Body of pancreas (tissue), 4 donors: ENCODE results near the gene CHCHD3. TPM values are rescaled to one million over a fixed set of nuclear protein-coding genes. Genes with fewer than 3 reads are reported as not detected.
"Not testable (repeated sequence)": the region's sequence is repeated elsewhere in the genome, so short reads cannot be mapped to it uniquely, and the experiment has no call there.

ENCODE experiments used
- ATAC-seq: fragments of 150-250 bp; one replicate; pipeline ENCODE4 v1.9.1; 2016
- DNase-seq, 4 donors: peaks; one replicate each; pipeline ENCODE4 v3.0.0-alpha.2; 2019
- H3K27ac ChIP-seq, 4 donors: fragments of 200-600 bp; sonication (generic); 1 replicate in 3 of 4; 2 replicates in 1 of 4; pipeline versions ENCODE4 v1.5.1 to v1.6.1; 2016 to 2019; ENCODE audit warnings: mild to moderate bottlenecking in 1 of 4, mixed read lengths in 1 of 4, moderate library complexity in 1 of 4
- H3K27me3 ChIP-seq, 2 donors: fragments of 200-600 bp; sonication (generic); one replicate each; pipeline ENCODE4 v1.6.0; 2016; ENCODE audit warnings: mild to moderate bottlenecking in 1 of 2
- H3K36me3 ChIP-seq, 2 donors: fragments of 200-600 bp; sonication (generic); replicated peaks in 1 of 2; 2 replicates each; pipeline ENCODE4 v1.5.1; 2016; ENCODE audit warnings: low read depth in 2 of 2; ENCODE audit not compliant: insufficient read depth in 1 of 2
- H3K4me1 ChIP-seq: fragments of 200-600 bp; sonication (generic); one replicate; pipeline ENCODE4 v1.6.0; 2016
- H3K4me3 ChIP-seq, 2 donors: fragments of 200-600 bp; sonication (generic); 1 replicate in 1 of 2; 2 replicates in 1 of 2; pipeline ENCODE4 v1.5.1; 2016 to 2019
- H3K9me3 ChIP-seq, 3 donors: fragments of 200-600 bp; sonication (generic); 1 replicate in 2 of 3; 2 replicates in 1 of 3; pipeline ENCODE4 v1.5.1; 2016
- POLR2A ChIP-seq, 3 donors: fragments of 450-650 bp; IDR thresholded peaks; one replicate each; pipeline ENCODE4 v1.6.1; 2016; ENCODE audit warnings: antibody characterized with exemption in 3 of 3, mild to moderate bottlenecking in 2 of 3
- WGBS, 2 donors: methylation state at CpG; one replicate each; pipeline ENCODE4 v1.1.5; 2017; 5-methylcytosine and 5-hydroxymethylcytosine counted together
- intact Hi-C: fragments of 100-400 bp; cut with DNase I; formaldehyde crosslinking; loops from one replicate; pipeline ENCODE4 v1.15.1; 2023
- total RNA-seq, 2 donors: library from RNA; depleted of rRNA; stranded (reverse); fragments of >200 nt; gene quantifications; one replicate each; pipeline ENCODE4 v1.1.0, GENCODE V29; 2016
- TF ChIP-seq, protein P1 (sequence below), 7 experiments: fragments of 450-650 bp in 4 of 7; fragments of 200-600 bp in 3 of 7; sonication (generic) in 3 of 7; IDR thresholded peaks; one replicate each; pipeline ENCODE4 v1.5.1; 2016 to 2019; ENCODE audit warnings: antibody characterized with exemption in 7 of 7

Gene CHCHD3
- total RNA-seq, 2 donors from 2014 or later, result 24.4 to 32.6 TPM

DNA sequence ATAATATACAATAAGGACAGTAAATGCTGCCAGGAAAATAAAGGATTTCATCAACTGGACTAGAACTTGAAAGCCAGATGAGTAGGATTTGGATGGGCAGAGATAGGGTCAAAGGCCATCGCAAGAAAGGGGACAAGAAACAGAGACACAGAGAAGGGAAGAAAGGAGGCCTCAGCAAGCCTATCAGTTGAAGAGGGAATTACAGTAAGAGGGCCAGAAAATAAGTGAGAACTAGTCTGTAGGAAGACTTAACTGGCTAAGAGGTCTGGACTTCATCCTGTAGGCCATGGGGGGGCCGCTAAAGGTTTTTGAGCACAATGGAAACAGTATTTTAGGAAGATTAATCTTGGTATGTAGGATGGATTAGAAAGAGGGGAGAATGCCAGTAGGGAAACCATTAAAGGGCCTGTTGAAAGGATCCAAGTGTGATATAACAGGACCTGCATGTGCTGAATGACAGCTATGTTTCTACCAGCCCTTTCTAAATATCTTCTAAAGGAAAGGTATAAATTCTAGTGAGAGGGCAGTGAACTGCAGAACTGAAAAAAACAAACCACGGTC lies 174.4 kb downstream of the CHCHD3 start:
- ATAC-seq (no peak), DNase-seq (no peak)
- Histone ChIP-seq H3K27me3 (no peaks in the 10 kb centered on the region), H3K36me3 (no peaks in the 10 kb centered on the region), H3K4me3 (no peak overlapping the region), H3K27ac (no peak overlapping the region), H3K9me3 (no peaks in the 10 kb centered on the region), H3K4me1 (no peaks in the 10 kb centered on the region)
- TF ChIP-seq, protein P1, sequence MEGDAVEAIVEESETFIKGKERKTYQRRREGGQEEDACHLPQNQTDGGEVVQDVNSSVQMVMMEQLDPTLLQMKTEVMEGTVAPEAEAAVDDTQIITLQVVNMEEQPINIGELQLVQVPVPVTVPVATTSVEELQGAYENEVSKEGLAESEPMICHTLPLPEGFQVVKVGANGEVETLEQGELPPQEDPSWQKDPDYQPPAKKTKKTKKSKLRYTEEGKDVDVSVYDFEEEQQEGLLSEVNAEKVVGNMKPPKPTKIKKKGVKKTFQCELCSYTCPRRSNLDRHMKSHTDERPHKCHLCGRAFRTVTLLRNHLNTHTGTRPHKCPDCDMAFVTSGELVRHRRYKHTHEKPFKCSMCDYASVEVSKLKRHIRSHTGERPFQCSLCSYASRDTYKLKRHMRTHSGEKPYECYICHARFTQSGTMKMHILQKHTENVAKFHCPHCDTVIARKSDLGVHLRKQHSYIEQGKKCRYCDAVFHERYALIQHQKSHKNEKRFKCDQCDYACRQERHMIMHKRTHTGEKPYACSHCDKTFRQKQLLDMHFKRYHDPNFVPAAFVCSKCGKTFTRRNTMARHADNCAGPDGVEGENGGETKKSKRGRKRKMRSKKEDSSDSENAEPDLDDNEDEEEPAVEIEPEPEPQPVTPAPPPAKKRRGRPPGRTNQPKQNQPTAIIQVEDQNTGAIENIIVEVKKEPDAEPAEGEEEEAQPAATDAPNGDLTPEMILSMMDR (IDR thresholded peaks at IDR 0.05), result no peak
- no peak for TF ChIP-seq POLR2A (IDR thresholded peaks at IDR 0.05)
- 90 to 96% methylated on average over 3 of the region's 3 CpGs for WGBS, 2 donors
- intact Hi-C loops, result no loop called here

DNA sequence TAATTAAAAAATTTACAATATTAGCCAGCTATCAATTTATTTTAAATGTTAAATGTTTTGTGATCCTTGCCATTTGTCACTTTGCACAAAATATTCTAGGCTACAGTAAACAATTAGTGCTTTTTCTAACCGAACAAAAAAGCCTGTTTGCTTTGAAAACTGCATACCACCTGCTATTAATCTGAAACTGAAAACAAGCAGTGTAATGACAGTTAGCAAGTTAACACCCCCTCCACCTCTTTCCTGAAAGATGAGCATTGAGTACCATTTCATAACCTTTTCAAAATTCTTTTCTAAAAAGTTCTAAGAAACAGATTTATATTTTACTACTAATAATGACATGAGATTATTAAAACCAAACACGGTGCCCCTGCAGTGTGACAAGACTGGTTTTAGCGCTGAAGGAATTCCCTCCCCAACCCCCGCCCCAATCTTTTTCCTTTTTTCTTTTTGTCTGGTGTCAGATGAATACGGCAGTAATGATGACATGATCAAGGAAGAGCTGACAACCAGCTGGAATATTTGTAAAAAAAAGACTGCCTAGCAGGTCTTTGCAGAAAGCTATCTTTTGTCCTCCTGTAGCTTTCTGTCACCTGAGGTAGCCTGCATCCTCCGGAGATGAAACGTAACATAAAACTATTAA lies 175.6 kb downstream of the CHCHD3 start:
- TF ChIP-seq POLR2A (IDR thresholded peaks at IDR 0.05), result no peak
- TF ChIP-seq, protein P1 (IDR thresholded peaks at IDR 0.05), result no peak
- ATAC-seq (no peak), DNase-seq (no peak)
- H3K27me3 ChIP-seq, result no peaks in the 10 kb centered on the region
- intact Hi-C loops, result no loop called here
- H3K36me3 ChIP-seq, result no peaks in the 10 kb centered on the region
- H3K9me3 ChIP-seq, result no peaks in the 10 kb centered on the region
- no peak overlapping the region for H3K4me3 ChIP-seq
- WGBS, 2 donors, result 68 to 75% methylated on average over 7 of the region's 7 CpGs
- no peaks in the 10 kb centered on the region for H3K4me1 ChIP-seq
- H3K27ac ChIP-seq, result no peak overlapping the region

- intact Hi-C loops, result not testable (repeated sequence)
These were observed 176.8 kb downstream of the CHCHD3 start for GRCh38 chr7:132905136-132905535.

DNA sequence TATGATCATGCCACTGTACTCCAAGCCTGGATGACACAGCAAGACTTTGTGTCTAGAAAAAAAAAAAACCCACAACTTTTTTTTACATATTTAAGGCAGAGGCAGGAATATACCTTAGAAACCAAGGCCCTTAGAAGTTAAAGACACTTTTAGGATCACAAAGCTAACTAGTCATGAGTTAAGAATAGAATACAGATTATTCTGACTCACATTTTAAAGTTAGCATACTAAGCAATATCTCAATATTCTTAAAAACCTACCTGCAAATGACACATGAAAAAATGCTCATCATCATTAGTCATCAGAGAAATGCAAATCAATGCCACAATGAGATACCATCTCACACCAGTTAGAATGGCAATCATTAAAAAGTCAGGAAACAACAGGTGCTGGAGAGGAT lies 177.7 kb downstream of the CHCHD3 start:
- DNase-seq (no peak), ATAC-seq (no peak)
- intact Hi-C loops, result no loop called here
- H3K9me3 ChIP-seq, result no peaks in the 10 kb centered on the region
- no peak for TF ChIP-seq POLR2A (IDR thresholded peaks at IDR 0.05)
- TF ChIP-seq, protein P1 (IDR thresholded peaks at IDR 0.05), result no peak
- H3K27ac ChIP-seq, result no peak overlapping the region
- H3K4me3 ChIP-seq, result no peak overlapping the region
- H3K4me1 ChIP-seq, result no peaks in the 10 kb centered on the region
- H3K36me3 ChIP-seq, result no peaks in the 10 kb centered on the region
- H3K27me3 ChIP-seq, result no peaks in the 10 kb centered on the region

More at GRCh38 chr7:132905136-132905535, 176.8 kb downstream of the CHCHD3 start:
- H3K4me3 ChIP-seq, H3K27me3 ChIP-seq, H3K36me3 ChIP-seq, H3K9me3 ChIP-seq, DNase-seq, ATAC-seq, H3K4me1 ChIP-seq, H3K27ac ChIP-seq: not testable (repeated sequence)
- WGBS, 2 donors, result 90 to 95% methylated on average over 6 of the region's 6 CpGs

- ATAC-seq, H3K36me3 ChIP-seq, H3K4me3 ChIP-seq, H3K27ac ChIP-seq, H3K4me1 ChIP-seq, intact Hi-C loops, DNase-seq, H3K9me3 ChIP-seq, H3K27me3 ChIP-seq: not testable (repeated sequence)
- 91 to 100% methylated on average over 3 of the region's 3 CpGs for WGBS, 2 donors
These were observed 179.6 kb downstream of the CHCHD3 start for GRCh38 chr7:132902294-132902693.

GRCh38 chr7:132901241-132901640 lies 180.6 kb downstream of the CHCHD3 start:
- TF ChIP-seq, protein P1 (IDR thresholded peaks at IDR 0.05), result no peak
- no peak for TF ChIP-seq POLR2A (IDR thresholded peaks at IDR 0.05)
- DNase-seq, result no peak

More at GRCh38 chr7:132901241-132901640, 180.6 kb downstream of the CHCHD3 start:
- ATAC-seq, result no peak
- no peaks in the 10 kb centered on the region for H3K27me3 ChIP-seq
- H3K4me3 ChIP-seq, result no peak overlapping the region
- H3K9me3 ChIP-seq, result no peaks in the 10 kb centered on the region
- intact Hi-C loops, result no loop called here
- no peak overlapping the region for H3K27ac ChIP-seq
- H3K36me3 ChIP-seq, result no peaks in the 10 kb centered on the region
- H3K4me1 ChIP-seq, result no peaks in the 10 kb centered on the region
- 69 to 85% methylated on average over 4 of the region's 4 CpGs for WGBS, 2 donors
